H9 (cell line): ENCODE measurements around the gene NPC1. TPM values are rescaled to one million over a fixed set of nuclear protein-coding genes. Genes with fewer than 3 reads are reported as not detected.

ENCODE experiments used
- DNase-seq: peaks from one replicate; pipeline ENCODE4 v3.0.0-alpha.2; 2017
- H2AFZ ChIP-seq: one replicate; pipeline ENCODE4 v1.6.1; 2013; ENCODE audit warnings: mild to moderate bottlenecking, low read length, control low read depth, moderate library complexity
- H2AK5ac ChIP-seq: 2 replicates; pipeline ENCODE4 v1.6.1; 2013; ENCODE audit warnings: low read length, control low read depth, mixed read lengths; ENCODE audit not compliant: insufficient read length
- H2BK120ac ChIP-seq: one replicate; pipeline ENCODE4 v1.6.1; 2013; ENCODE audit warnings: low read depth, mild to moderate bottlenecking, low read length, control low read depth, inconsistent platforms; ENCODE audit not compliant: poor library complexity, severe bottlenecking
- H2BK12ac ChIP-seq: 2 replicates; pipeline ENCODE4 v1.6.1; 2013; ENCODE audit warnings: low read length, control low read depth, mixed read lengths, low read depth; ENCODE audit not compliant: insufficient read length
- H2BK15ac ChIP-seq: 2 replicates; pipeline ENCODE4 v1.6.1; 2013; ENCODE audit warnings: low read depth, low read length, control low read depth
- H2BK20ac ChIP-seq: one replicate; pipeline ENCODE4 v1.6.1; 2013; ENCODE audit warnings: low read depth, mild to moderate bottlenecking, low read length, control low read depth, inconsistent platforms; ENCODE audit not compliant: poor library complexity, severe bottlenecking
- H2BK5ac ChIP-seq: 2 replicates; pipeline ENCODE4 v1.6.1; 2013; ENCODE audit warnings: low read length, control low read depth, mixed read lengths; ENCODE audit not compliant: insufficient read length
- H3K14ac ChIP-seq: 2 replicates; pipeline ENCODE4 v1.6.1; 2013; ENCODE audit warnings: low read length, control low read depth; ENCODE audit not compliant: insufficient read depth
- H3K18ac ChIP-seq: 2 replicates; pipeline ENCODE4 v1.6.1; 2013; ENCODE audit warnings: low read depth, mild to moderate bottlenecking, mixed read lengths, low read length, control low read depth; ENCODE audit not compliant: insufficient read length
- H3K23ac ChIP-seq: 2 replicates; pipeline ENCODE4 v1.6.1; 2013; ENCODE audit warnings: low read length, control low read depth, mixed read lengths, low read depth; ENCODE audit not compliant: insufficient read length
- H3K23me2 ChIP-seq: 2 replicates; pipeline ENCODE4 v1.6.1; 2013; ENCODE audit warnings: low read depth, mild to moderate bottlenecking, mixed read lengths, low read length, control low read depth; ENCODE audit not compliant: insufficient read length, poor library complexity, severe bottlenecking
- H3K27ac ChIP-seq: 2 replicates; pipeline ENCODE4 v1.5.1; 2013; ENCODE audit warnings: low read length, control low read depth, mixed read lengths, low read depth; ENCODE audit not compliant: insufficient read length
- H3K27me3 ChIP-seq: 2 replicates; pipeline ENCODE4 v1.6.1; 2013; ENCODE audit warnings: low read length, control low read depth, inconsistent platforms; ENCODE audit not compliant: insufficient read depth
- H3K4ac ChIP-seq: 2 replicates; pipeline ENCODE4 v1.6.1; 2013; ENCODE audit warnings: low read depth, mild to moderate bottlenecking, control low read depth, inconsistent platforms, low read length, moderate library complexity
- H3K4me1 ChIP-seq: 2 replicates; pipeline ENCODE4 v1.6.1; 2013; ENCODE audit warnings: low read length, control low read depth, inconsistent platforms; ENCODE audit not compliant: insufficient read depth
- H3K4me2 ChIP-seq: 2 replicates; pipeline ENCODE4 v1.6.1; 2013; ENCODE audit warnings: low read length, control low read depth, mixed read lengths; ENCODE audit not compliant: insufficient read length, insufficient read depth
- H3K56ac ChIP-seq: 2 replicates; pipeline ENCODE4 v1.6.1; 2013; ENCODE audit warnings: low read depth, mild to moderate bottlenecking, mixed read lengths, low read length, control low read depth; ENCODE audit not compliant: insufficient read length
- H3K79me1 ChIP-seq: 2 replicates; pipeline ENCODE4 v1.6.1; 2013; ENCODE audit warnings: low read depth, mild to moderate bottlenecking, moderate library complexity, low read length, control low read depth, inconsistent platforms; ENCODE audit not compliant: insufficient read depth, poor library complexity, severe bottlenecking
- H3K79me2 ChIP-seq: 2 replicates; pipeline ENCODE4 v1.6.1; 2013; ENCODE audit warnings: low read length, control low read depth, inconsistent platforms; ENCODE audit not compliant: insufficient read depth
- H3K9ac ChIP-seq: 2 replicates; pipeline ENCODE4 v1.6.1; 2013; ENCODE audit warnings: low read length, control low read depth, mixed read lengths; ENCODE audit not compliant: insufficient read length; ENCODE audit errors: extremely low read depth
- H3K9me3 ChIP-seq: one replicate; pipeline ENCODE4 v1.6.1; 2013; ENCODE audit warnings: low read depth, low read length, inconsistent platforms; ENCODE audit not compliant: control insufficient read depth
- H3T11ph ChIP-seq: one replicate; pipeline ENCODE4 v1.6.1; 2013; ENCODE audit warnings: mild to moderate bottlenecking, low read length, control low read depth, inconsistent platforms
- H4K20me1 ChIP-seq: one replicate; pipeline ENCODE4 v1.6.1; 2013; ENCODE audit not compliant: control insufficient read depth, insufficient read length, insufficient read depth
- H4K5ac ChIP-seq: 2 replicates; pipeline ENCODE4 v1.6.1; 2013; ENCODE audit warnings: low read depth, mild to moderate bottlenecking, mixed read lengths, low read length, control low read depth; ENCODE audit not compliant: insufficient read length
- H4K8ac ChIP-seq: replicated peaks from 2 replicates; pipeline ENCODE4 v1.6.1; 2013; ENCODE audit warnings: low read length, control low read depth, mixed read lengths, low read depth; ENCODE audit not compliant: insufficient read length
- H4K91ac ChIP-seq: 2 replicates; pipeline ENCODE4 v1.6.1; 2013; ENCODE audit warnings: low read depth, mild to moderate bottlenecking, moderate library complexity, mixed read lengths, low read length, control low read depth; ENCODE audit not compliant: insufficient read length
- H3K27ac Mint-ChIP-seq, 3 experiments: 2 replicates in 2 of 3; 3 replicates in 1 of 3; pipeline ENCODE4 v1.8.0; 2020 to 2021; ENCODE audit warnings: mixed read lengths in 3 of 3, mild to moderate bottlenecking in 1 of 3, moderate library complexity in 1 of 3
- H3K27me3 Mint-ChIP-seq: 2 replicates; pipeline ENCODE4 v1.8.0; 2021; ENCODE audit warnings: low read depth, mild to moderate bottlenecking, moderate library complexity, mixed read lengths
- H3K36me3 Mint-ChIP-seq, 3 experiments: 2 replicates in 2 of 3; 3 replicates in 1 of 3; pipeline ENCODE4 v1.8.0; 2020 to 2021; ENCODE audit warnings: low read depth in 3 of 3, mixed read lengths in 3 of 3; ENCODE audit not compliant: insufficient read depth in 1 of 3
- H3K4me1 Mint-ChIP-seq, 2 experiments: 2 replicates each; pipeline ENCODE4 v1.8.0; 2020; ENCODE audit warnings: mixed read lengths in 2 of 2
- H3K4me3 Mint-ChIP-seq, 2 experiments: 2 replicates in 1 of 2; 3 replicates in 1 of 2; pipeline ENCODE4 v1.8.0; 2020 to 2021; ENCODE audit warnings: mild to moderate bottlenecking in 2 of 2, mixed read lengths in 2 of 2, moderate library complexity in 1 of 2
- H3K9me3 Mint-ChIP-seq, 2 experiments: 2 replicates in 1 of 2; 3 replicates in 1 of 2; pipeline ENCODE4 v1.8.0; 2020; ENCODE audit warnings: mild to moderate bottlenecking in 2 of 2, mixed read lengths in 2 of 2, moderate library complexity in 1 of 2
- total RNA-seq: library from RNA; stranded (reverse); gene quantifications from 2 replicates; pipeline ENCODE4 v1.2.1, GENCODE V29; 2021
- TF ChIP-seq, protein P1 (sequence below): fragments of 200-600 bp; sonication (generic); conservative IDR thresholded peaks from 3 replicates; pipeline ENCODE4 v1.8.0; 2021; ENCODE audit warnings: antibody characterized with exemption, mild to moderate bottlenecking

NPC1 gene
- total RNA-seq, 1 experiment from 2014 or later: 24.2 TPM

DNA sequence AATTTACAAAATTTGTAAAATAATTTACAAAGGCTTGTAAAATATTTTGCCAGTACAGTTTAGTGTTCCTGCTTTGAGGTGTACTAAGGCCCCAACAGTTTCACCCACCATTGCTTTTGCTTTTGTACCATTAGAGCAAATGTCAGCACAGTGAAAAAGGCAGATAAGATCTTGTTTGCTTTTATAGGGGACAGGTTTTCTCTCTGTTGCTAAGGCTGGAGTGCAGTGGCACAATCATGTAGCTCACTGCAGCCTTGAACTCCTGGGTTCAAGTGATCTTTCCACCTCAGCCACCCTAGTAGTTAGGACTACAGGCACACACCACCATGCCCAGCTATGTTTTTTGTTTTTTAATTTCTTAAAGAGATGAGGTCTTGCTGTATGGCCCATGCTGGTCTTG, 19.6 kb upstream of the NPC1 start:
- Histone ChIP-seq H4K91ac (no peak overlapping the region), H4K5ac (no peak overlapping the region), H3T11ph (no peak overlapping the region), H3K79me2 (no peaks in the 10 kb centered on the region), H3K23me2 (no peaks in the 10 kb centered on the region), H3K9ac (no peak overlapping the region), H3K79me1 (no peaks in the 10 kb centered on the region), H2BK120ac (no peak overlapping the region), H3K9me3 (no peaks in the 10 kb centered on the region), H3K4me1 (no peaks in the 10 kb centered on the region), H3K4me2 (no peak overlapping the region), H2AFZ (no peak overlapping the region), H2AK5ac (no peak overlapping the region), H2BK20ac (no peak overlapping the region), H4K8ac (no peak overlapping the region), H3K27ac (no peak overlapping the region), H3K18ac (no peak overlapping the region), H3K14ac (no peak overlapping the region), H3K23ac (no peak overlapping the region), H3K56ac (no peak overlapping the region), H4K20me1 (no peaks in the 10 kb centered on the region), H2BK15ac (no peak overlapping the region), H3K4ac (no peak overlapping the region), H2BK5ac (no peak overlapping the region), H3K27me3 (no peaks in the 10 kb centered on the region), H2BK12ac (no peak overlapping the region)
- no peaks in the 10 kb centered on the region for H3K9me3 Mint-ChIP-seq
- H3K27ac Mint-ChIP-seq: no peak overlapping the region
- no peaks in the 10 kb centered on the region for H3K4me1 Mint-ChIP-seq
- H3K4me3 Mint-ChIP-seq: no peak overlapping the region
- no peaks in the 10 kb centered on the region for H3K27me3 Mint-ChIP-seq
- no peak for DNase-seq
- TF ChIP-seq, protein P1, sequence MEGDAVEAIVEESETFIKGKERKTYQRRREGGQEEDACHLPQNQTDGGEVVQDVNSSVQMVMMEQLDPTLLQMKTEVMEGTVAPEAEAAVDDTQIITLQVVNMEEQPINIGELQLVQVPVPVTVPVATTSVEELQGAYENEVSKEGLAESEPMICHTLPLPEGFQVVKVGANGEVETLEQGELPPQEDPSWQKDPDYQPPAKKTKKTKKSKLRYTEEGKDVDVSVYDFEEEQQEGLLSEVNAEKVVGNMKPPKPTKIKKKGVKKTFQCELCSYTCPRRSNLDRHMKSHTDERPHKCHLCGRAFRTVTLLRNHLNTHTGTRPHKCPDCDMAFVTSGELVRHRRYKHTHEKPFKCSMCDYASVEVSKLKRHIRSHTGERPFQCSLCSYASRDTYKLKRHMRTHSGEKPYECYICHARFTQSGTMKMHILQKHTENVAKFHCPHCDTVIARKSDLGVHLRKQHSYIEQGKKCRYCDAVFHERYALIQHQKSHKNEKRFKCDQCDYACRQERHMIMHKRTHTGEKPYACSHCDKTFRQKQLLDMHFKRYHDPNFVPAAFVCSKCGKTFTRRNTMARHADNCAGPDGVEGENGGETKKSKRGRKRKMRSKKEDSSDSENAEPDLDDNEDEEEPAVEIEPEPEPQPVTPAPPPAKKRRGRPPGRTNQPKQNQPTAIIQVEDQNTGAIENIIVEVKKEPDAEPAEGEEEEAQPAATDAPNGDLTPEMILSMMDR: no peak
- no peaks in the 10 kb centered on the region; a peak in 1 of 7 replicates for H3K36me3 Mint-ChIP-seq
